HepG2 (cell line): Measurements from ENCODE around the gene R3HDM4. TPM values are rescaled to one million over a fixed set of nuclear protein-coding genes. Genes with fewer than 3 reads are reported as not detected.
A peak's percentile ranks its signal among the peaks of the same experiment; 100 is the strongest.

Experiments used
- ADNP ChIP-seq: sonication (generic); formaldehyde crosslinking; IDR thresholded peaks from 2 replicates; pipeline ENCODE4 v1.4.0; 2020; ENCODE audit warnings: missing genetic modification reagents
- ASH2L ChIP-seq: fragments of 300-600, 200-600 bp; sonication (generic); IDR thresholded peaks from 2 replicates; pipeline ENCODE4 v1.7.0; 2017; ENCODE audit warnings: low read depth, mild to moderate bottlenecking, moderate library complexity, mixed read lengths, low read length; ENCODE audit not compliant: insufficient read length
- ELF4 ChIP-seq: sonication (generic); formaldehyde crosslinking; IDR thresholded peaks from 2 replicates; pipeline ENCODE4 v1.5.0; 2020; ENCODE audit warnings: missing genetic modification reagents, mild to moderate bottlenecking, moderate library complexity, borderline replicate concordance
- GABPB1 ChIP-seq: IDR thresholded peaks from 2 replicates; pipeline ENCODE4 v1.6.1; 2016; ENCODE audit warnings: mild to moderate bottlenecking, missing genetic modification reagents, moderate library complexity, missing compliant biosample characterization
- HOXA9 ChIP-seq: sonication (generic); formaldehyde crosslinking; IDR thresholded peaks from 2 replicates; pipeline ENCODE4 v1.8.1; 2022; ENCODE audit warnings: missing genetic modification reagents, mild to moderate bottlenecking, moderate library complexity, borderline replicate concordance
- MBD4 ChIP-seq: IDR thresholded peaks from 2 replicates; pipeline ENCODE4 v1.6.1; 2012; ENCODE audit warnings: low read length, inconsistent platforms, borderline replicate concordance
- MLLT10 ChIP-seq: sonication (generic); formaldehyde crosslinking; IDR thresholded peaks from 2 replicates; pipeline ENCODE4 v1.4.0; 2020; ENCODE audit warnings: missing genetic modification reagents
- SMARCE1 ChIP-seq: fragments of 450-650 bp; IDR thresholded peaks from 2 replicates; pipeline ENCODE4 v1.6.1; 2017; ENCODE audit warnings: borderline replicate concordance
- ZSCAN21 ChIP-seq: sonication (generic); formaldehyde crosslinking; IDR thresholded peaks from 2 replicates; pipeline ENCODE4 v1.8.0; 2022; ENCODE audit warnings: mild to moderate bottlenecking, missing genetic modification reagents, moderate library complexity, borderline replicate concordance
- polyA plus RNA-seq, 8 experiments: library from polyadenylated mRNA; depleted of rRNA in 3 of 8; stranded (reverse) in 7 of 8; unstranded in 1 of 8; fragments of >200 nt; fragmentation: Illumina TruSeq in 4 of 8; extraction: Trizol in 4 of 8; gene quantifications; 2 replicates each; pipeline versions ENCODE4 v1.2.1 to v1.2.3, GENCODE V29; 2011 to 2016; ENCODE audit warnings: low read depth in 4 of 8, missing spikeins in 1 of 8, mixed read lengths in 1 of 8; ENCODE audit not compliant: insufficient read depth in 1 of 8
- total RNA-seq, 5 experiments: library from RNA; depleted of rRNA; stranded (reverse); fragments of >200 nt; fragmentation: Illumina TruSeq; extraction: Trizol; gene quantifications; 2 replicates each; pipeline ENCODE4 v1.2.3, GENCODE V29; 2016; ENCODE audit warnings: low read depth in 1 of 5
- TF ChIP-seq, protein P1 (sequence below), 2 experiments: sonication (generic) in 1 of 2; formaldehyde crosslinking in 1 of 2; IDR thresholded peaks; 2 replicates each; pipeline versions ENCODE4 v1.4.0 to v1.6.1; 2018 to 2020; ENCODE audit warnings: missing genetic modification reagents in 2 of 2, borderline replicate concordance in 1 of 2, low read depth in 1 of 2, mild to moderate bottlenecking in 1 of 2, missing biosample characterization in 1 of 2
- TF ChIP-seq, protein P2 (sequence below): fragments of 450-650 bp; IDR thresholded peaks from 2 replicates; pipeline ENCODE4 v1.6.1; 2016
- TF ChIP-seq, protein P3 (sequence below): sonication (generic); formaldehyde crosslinking; conservative IDR thresholded peaks from 2 replicates; pipeline ENCODE4 v1.8.1; 2023; ENCODE audit warnings: missing genetic modification reagents
- TF ChIP-seq, protein P4 (sequence below): sonication (generic); formaldehyde crosslinking; IDR thresholded peaks from 2 replicates; pipeline ENCODE4 v1.5.0; 2020; ENCODE audit warnings: mild to moderate bottlenecking, missing genetic modification reagents, borderline replicate concordance
- TF ChIP-seq, protein P5 (sequence below): IDR thresholded peaks from 2 replicates; pipeline ENCODE4 v1.6.1; 2018; ENCODE audit warnings: missing genetic modification reagents, mild to moderate bottlenecking, missing compliant biosample characterization
- TF ChIP-seq, protein P6 (sequence below): sonication (generic); formaldehyde crosslinking; IDR thresholded peaks from 2 replicates; pipeline ENCODE4 v1.4.0; 2020; ENCODE audit warnings: missing genetic modification reagents

Gene R3HDM4
- total and polyA plus RNA-seq, 2 of the 13 experiments (the other 11 are each of a cell fraction or from before 2014, with no cell fraction given): 26.2 to 26.9 TPM

DNA sequence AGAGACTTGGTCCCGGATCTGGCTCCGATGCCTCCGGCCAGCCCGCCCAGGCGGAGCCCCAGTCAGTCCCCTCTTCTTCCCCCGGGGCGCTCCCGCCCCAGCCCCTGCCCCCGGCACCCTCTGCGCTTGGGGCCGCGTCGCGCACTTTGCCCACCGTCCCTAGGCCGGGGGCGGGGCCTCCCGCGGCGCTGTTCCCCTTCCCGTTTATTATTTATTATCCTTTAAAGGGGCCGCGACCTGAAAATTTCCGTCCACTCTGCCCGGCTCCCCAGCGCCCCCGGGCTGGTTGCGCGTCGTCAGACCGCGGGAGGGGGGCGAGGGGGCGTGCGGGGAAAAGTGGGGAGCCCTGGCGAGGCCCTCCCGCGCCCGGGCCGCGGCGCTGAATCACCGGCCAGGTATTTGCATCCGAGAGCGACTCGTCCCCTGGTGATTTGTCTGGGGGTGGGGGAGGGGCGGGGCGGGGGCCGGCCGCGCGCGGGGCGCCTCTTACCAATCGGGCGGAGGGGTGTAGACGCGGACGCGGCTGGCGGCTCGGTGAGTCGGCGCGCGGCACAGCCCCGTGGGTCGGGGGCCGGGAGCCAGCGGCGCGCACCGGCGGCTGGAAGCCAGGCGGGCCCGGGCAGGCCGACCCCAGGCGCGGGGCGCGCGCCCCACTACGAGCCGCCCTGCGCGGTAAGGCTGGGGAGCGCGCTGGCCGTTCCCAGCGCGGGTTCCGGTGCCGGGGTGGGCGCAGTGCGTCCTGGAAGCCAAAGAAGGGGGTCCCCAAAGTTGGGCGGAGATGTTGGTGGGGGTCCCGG, 12.7 kb upstream of the R3HDM4 start, which contains the start of gene ARID3A (continued):
- TF ChIP-seq SMARCE1 (no peak), MBD4 (no peak), ADNP (CRISPR knock-in tag) (no peak), ASH2L (peak; percentile 27), GABPB1 (CRISPR knock-in tag) (peak; percentile 65), HOXA9 (CRISPR knock-in tag) (no peak), MLLT10 (CRISPR knock-in tag) (no peak), ZSCAN21 (CRISPR knock-in tag) (no peak), ELF4 (CRISPR knock-in tag) (no peak; the same call in 1 of the 2 replicates)
- TF ChIP-seq, protein P1, sequence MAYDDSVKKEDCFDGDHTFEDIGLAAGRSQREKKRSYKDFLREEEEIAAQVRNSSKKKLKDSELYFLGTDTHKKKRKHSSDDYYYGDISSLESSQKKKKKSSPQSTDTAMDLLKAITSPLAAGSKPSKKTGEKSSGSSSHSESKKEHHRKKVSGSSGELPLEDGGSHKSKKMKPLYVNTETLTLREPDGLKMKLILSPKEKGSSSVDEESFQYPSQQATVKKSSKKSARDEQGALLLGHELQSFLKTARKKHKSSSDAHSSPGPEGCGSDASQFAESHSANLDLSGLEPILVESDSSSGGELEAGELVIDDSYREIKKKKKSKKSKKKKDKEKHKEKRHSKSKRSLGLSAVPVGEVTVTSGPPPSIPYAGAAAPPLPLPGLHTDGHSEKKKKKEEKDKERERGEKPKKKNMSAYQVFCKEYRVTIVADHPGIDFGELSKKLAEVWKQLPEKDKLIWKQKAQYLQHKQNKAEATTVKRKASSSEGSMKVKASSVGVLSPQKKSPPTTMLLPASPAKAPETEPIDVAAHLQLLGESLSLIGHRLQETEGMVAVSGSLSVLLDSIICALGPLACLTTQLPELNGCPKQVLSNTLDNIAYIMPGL (CRISPR knock-in tag; IDR thresholded peaks at IDR 0.05; ENCODE audit: borderline replicate concordance in 1 of 2, low read depth in 1 of 2): peak in 1 of 2 experiments; percentile 54; a peak in 3 of 4 replicates
- TF ChIP-seq, protein P2, sequence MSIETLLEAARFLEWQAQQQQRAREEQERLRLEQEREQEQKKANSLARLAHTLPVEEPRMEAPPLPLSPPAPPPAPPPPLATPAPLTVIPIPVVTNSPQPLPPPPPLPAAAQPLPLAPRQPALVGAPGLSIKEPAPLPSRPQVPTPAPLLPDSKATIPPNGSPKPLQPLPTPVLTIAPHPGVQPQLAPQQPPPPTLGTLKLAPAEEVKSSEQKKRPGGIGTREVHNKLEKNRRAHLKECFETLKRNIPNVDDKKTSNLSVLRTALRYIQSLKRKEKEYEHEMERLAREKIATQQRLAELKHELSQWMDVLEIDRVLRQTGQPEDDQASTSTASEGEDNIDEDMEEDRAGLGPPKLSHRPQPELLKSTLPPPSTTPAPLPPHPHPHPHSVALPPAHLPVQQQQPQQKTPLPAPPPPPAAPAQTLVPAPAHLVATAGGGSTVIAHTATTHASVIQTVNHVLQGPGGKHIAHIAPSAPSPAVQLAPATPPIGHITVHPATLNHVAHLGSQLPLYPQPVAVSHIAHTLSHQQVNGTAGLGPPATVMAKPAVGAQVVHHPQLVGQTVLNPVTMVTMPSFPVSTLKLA: peak; percentile 15; the same call in 1 of the 2 replicates
- TF ChIP-seq, protein P3, sequence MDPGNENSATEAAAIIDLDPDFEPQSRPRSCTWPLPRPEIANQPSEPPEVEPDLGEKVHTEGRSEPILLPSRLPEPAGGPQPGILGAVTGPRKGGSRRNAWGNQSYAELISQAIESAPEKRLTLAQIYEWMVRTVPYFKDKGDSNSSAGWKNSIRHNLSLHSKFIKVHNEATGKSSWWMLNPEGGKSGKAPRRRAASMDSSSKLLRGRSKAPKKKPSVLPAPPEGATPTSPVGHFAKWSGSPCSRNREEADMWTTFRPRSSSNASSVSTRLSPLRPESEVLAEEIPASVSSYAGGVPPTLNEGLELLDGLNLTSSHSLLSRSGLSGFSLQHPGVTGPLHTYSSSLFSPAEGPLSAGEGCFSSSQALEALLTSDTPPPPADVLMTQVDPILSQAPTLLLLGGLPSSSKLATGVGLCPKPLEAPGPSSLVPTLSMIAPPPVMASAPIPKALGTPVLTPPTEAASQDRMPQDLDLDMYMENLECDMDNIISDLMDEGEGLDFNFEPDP (CRISPR knock-in tag): no peak
- TF ChIP-seq, protein P4, sequence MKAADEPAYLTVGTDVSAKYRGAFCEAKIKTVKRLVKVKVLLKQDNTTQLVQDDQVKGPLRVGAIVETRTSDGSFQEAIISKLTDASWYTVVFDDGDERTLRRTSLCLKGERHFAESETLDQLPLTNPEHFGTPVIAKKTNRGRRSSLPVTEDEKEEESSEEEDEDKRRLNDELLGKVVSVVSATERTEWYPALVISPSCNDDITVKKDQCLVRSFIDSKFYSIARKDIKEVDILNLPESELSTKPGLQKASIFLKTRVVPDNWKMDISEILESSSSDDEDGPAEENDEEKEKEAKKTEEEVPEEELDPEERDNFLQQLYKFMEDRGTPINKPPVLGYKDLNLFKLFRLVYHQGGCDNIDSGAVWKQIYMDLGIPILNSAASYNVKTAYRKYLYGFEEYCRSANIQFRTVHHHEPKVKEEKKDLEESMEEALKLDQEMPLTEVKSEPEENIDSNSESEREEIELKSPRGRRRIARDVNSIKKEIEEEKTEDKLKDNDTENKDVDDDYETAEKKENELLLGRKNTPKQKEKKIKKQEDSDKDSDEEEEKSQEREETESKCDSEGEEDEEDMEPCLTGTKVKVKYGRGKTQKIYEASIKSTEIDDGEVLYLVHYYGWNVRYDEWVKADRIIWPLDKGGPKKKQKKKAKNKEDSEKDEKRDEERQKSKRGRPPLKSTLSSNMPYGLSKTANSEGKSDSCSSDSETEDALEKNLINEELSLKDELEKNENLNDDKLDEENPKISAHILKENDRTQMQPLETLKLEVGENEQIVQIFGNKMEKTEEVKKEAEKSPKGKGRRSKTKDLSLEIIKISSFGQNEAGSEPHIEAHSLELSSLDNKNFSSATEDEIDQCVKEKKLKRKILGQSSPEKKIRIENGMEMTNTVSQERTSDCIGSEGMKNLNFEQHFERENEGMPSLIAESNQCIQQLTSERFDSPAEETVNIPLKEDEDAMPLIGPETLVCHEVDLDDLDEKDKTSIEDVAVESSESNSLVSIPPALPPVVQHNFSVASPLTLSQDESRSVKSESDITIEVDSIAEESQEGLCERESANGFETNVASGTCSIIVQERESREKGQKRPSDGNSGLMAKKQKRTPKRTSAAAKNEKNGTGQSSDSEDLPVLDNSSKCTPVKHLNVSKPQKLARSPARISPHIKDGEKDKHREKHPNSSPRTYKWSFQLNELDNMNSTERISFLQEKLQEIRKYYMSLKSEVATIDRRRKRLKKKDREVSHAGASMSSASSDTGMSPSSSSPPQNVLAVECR (CRISPR knock-in tag): peak; percentile 12; the same call in 1 of the 2 replicates
- TF ChIP-seq, protein P5, sequence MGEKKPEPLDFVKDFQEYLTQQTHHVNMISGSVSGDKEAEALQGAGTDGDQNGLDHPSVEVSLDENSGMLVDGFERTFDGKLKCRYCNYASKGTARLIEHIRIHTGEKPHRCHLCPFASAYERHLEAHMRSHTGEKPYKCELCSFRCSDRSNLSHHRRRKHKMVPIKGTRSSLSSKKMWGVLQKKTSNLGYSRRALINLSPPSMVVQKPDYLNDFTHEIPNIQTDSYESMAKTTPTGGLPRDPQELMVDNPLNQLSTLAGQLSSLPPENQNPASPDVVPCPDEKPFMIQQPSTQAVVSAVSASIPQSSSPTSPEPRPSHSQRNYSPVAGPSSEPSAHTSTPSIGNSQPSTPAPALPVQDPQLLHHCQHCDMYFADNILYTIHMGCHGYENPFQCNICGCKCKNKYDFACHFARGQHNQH (CRISPR knock-in tag): no peak
- TF ChIP-seq, protein P6, sequence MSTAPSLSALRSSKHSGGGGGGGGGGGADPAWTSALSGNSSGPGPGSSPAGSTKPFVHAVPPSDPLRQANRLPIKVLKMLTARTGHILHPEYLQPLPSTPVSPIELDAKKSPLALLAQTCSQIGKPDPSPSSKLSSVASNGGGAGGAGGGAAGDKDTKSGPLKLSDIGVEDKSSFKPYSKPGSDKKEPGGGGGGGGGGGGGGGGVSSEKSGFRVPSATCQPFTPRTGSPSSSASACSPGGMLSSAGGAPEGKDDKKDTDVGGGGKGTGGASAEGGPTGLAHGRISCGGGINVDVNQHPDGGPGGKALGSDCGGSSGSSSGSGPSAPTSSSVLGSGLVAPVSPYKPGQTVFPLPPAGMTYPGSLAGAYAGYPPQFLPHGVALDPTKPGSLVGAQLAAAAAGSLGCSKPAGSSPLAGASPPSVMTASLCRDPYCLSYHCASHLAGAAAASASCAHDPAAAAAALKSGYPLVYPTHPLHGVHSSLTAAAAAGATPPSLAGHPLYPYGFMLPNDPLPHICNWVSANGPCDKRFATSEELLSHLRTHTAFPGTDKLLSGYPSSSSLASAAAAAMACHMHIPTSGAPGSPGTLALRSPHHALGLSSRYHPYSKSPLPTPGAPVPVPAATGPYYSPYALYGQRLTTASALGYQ (CRISPR knock-in tag): no peak
